HEK293 (cell line): Measurements from ENCODE around the gene APOH.

ENCODE experiments used
- CTCF ChIA-PET: fragments of 350-600 bp; formaldehyde crosslinking; extraction: SDS; loops from one replicate; lab custom pipeline; 2021; ENCODE audit warnings: antibody characterized with exemption; lab: Yijun Ruan, JAX
- POLR2A ChIA-PET: fragments of 300-600 bp; formaldehyde crosslinking; extraction: SDS; loops from one replicate; lab custom pipeline; 2020; ENCODE audit warnings: antibody characterized with exemption, inconsistent platforms; lab: Yijun Ruan, JAX
- H3K27ac ChIP-seq: fragments of 200-500 bp; sonication (Bioruptor generic); 2 replicates; pipeline ENCODE4 v1.5.1; 2014; ENCODE audit warnings: low read depth, low read length, control low read depth, inconsistent platforms; ENCODE audit errors: extremely low read depth
- H3K36me3 ChIP-seq, 2 experiments: fragments of 200-500 bp in 1 of 2; sonication (Bioruptor generic) in 1 of 2; 1 replicate in 1 of 2; 2 replicates in 1 of 2; pipeline ENCODE4 v1.5.1; 2014 to 2017; ENCODE audit warnings: inconsistent platforms in 2 of 2, low read length in 2 of 2; ENCODE audit not compliant: control insufficient read depth in 2 of 2, insufficient read depth in 1 of 2
- H3K4me1 ChIP-seq: fragments of 200-500 bp; sonication (Bioruptor generic); 2 replicates; pipeline ENCODE4 v1.5.1; 2014; ENCODE audit warnings: mild to moderate bottlenecking, low read length, inconsistent platforms; ENCODE audit not compliant: control insufficient read depth, insufficient read depth
- H3K4me3 ChIP-seq: 2 replicates; pipeline ENCODE4 v1.5.1; 2011; ENCODE audit warnings: low read depth, mild to moderate bottlenecking, control low read depth, low read length, moderate library complexity
- H3K9me3 ChIP-seq: fragments of 200-500 bp; sonication (Bioruptor generic); 2 replicates; pipeline ENCODE4 v1.5.1; 2014; ENCODE audit warnings: low read depth, low read length, inconsistent platforms; ENCODE audit not compliant: control insufficient read depth, insufficient read depth
- ATF2 ChIP-seq: fragments of 450-650 bp; formaldehyde crosslinking; IDR thresholded peaks from 2 replicates; pipeline ENCODE4 v1.5.1; 2016; ENCODE audit warnings: missing biosample characterization, missing genetic modification characterization, low read depth
- ELK4 ChIP-seq: IDR thresholded peaks from 2 replicates; pipeline ENCODE4 v1.6.1; 2011; ENCODE audit warnings: mild to moderate bottlenecking, low read depth, low read length, borderline replicate concordance
- GLI2 ChIP-seq: fragments of 450-650 bp; formaldehyde crosslinking; IDR thresholded peaks from 2 replicates; pipeline ENCODE4; 2017; ENCODE audit warnings: missing biosample characterization, missing genetic modification characterization, low read depth, borderline replicate concordance
- HOXC10 ChIP-seq: sonication (generic); formaldehyde crosslinking; IDR thresholded peaks from 2 replicates; pipeline ENCODE4 v1.8.1; 2023; ENCODE audit warnings: mild to moderate bottlenecking, missing genetic modification reagents
- HOXD13 ChIP-seq: sonication (generic); formaldehyde crosslinking; IDR thresholded peaks from 2 replicates; pipeline ENCODE4 v1.8.0; 2022; ENCODE audit warnings: missing genetic modification reagents, borderline replicate concordance
- KLF10 ChIP-seq: fragments of 450-650 bp; IDR thresholded peaks from 2 replicates; pipeline ENCODE4 v1.5.1; 2018; ENCODE audit warnings: missing biosample characterization, mild to moderate bottlenecking, missing genetic modification characterization
- KLF17 ChIP-seq: fragments of 450-650 bp; formaldehyde crosslinking; IDR thresholded peaks from 2 replicates; pipeline ENCODE4 v1.5.1; 2016; ENCODE audit warnings: missing biosample characterization, missing genetic modification characterization
- PRDM4 ChIP-seq: fragments of 450-650 bp; formaldehyde crosslinking; IDR thresholded peaks from 2 replicates; pipeline ENCODE4 v1.5.1; 2017; ENCODE audit warnings: missing biosample characterization, missing genetic modification characterization
- PRDM6 ChIP-seq: fragments of 450-650 bp; formaldehyde crosslinking; IDR thresholded peaks from 2 replicates; pipeline ENCODE4 v1.5.1; 2017; ENCODE audit warnings: missing biosample characterization, missing genetic modification characterization
- REPIN1 ChIP-seq: fragments of 450-650 bp; formaldehyde crosslinking; IDR thresholded peaks from 2 replicates; pipeline ENCODE4 v1.5.1; 2017; ENCODE audit warnings: missing biosample characterization, missing genetic modification characterization, low read depth
- SETDB1 ChIP-seq: IDR thresholded peaks from one replicate; pipeline ENCODE4 v1.6.1; 2017; ENCODE audit warnings: mild to moderate bottlenecking, low read length, moderate library complexity, mixed read lengths; ENCODE audit not compliant: insufficient read length
- TSHZ1 ChIP-seq: fragments of 450-650 bp; formaldehyde crosslinking; IDR thresholded peaks from 2 replicates; pipeline ENCODE4 v1.5.1; 2016; ENCODE audit warnings: missing biosample characterization, missing genetic modification characterization, borderline replicate concordance
- ZNF155 ChIP-seq: fragments of 450-650 bp; formaldehyde crosslinking; IDR thresholded peaks from 2 replicates; pipeline ENCODE4 v1.5.1; 2016; ENCODE audit warnings: missing biosample characterization, missing genetic modification characterization
- ZNF223 ChIP-seq: fragments of 450-650 bp; formaldehyde crosslinking; IDR thresholded peaks from 2 replicates; pipeline ENCODE4 v1.5.1; 2016; ENCODE audit warnings: missing biosample characterization, missing genetic modification characterization
- ZNF266 ChIP-seq: fragments of 450-650 bp; formaldehyde crosslinking; IDR thresholded peaks from 2 replicates; pipeline ENCODE4 v1.5.1; 2016; ENCODE audit warnings: missing biosample characterization, missing genetic modification characterization, low read depth
- ZNF324 ChIP-seq: fragments of 450-650 bp; formaldehyde crosslinking; IDR thresholded peaks from 2 replicates; pipeline ENCODE4 v1.5.1; 2016; ENCODE audit warnings: missing biosample characterization, missing genetic modification characterization
- ZNF354C ChIP-seq: fragments of 450-650 bp; formaldehyde crosslinking; IDR thresholded peaks from 2 replicates; pipeline ENCODE4 v1.5.1; 2016; ENCODE audit warnings: missing biosample characterization, missing genetic modification characterization, low read depth, borderline replicate concordance
- ZNF513 ChIP-seq: fragments of 450-650 bp; IDR thresholded peaks from 2 replicates; pipeline ENCODE4 v1.5.1; 2018; ENCODE audit warnings: missing biosample characterization, missing genetic modification characterization
- ZNF548 ChIP-seq: fragments of 450-650 bp; formaldehyde crosslinking; IDR thresholded peaks from 2 replicates; pipeline ENCODE4 v1.5.1; 2016; ENCODE audit warnings: missing biosample characterization, missing genetic modification characterization
- ZNF610 ChIP-seq: fragments of 450-650 bp; formaldehyde crosslinking; IDR thresholded peaks from 2 replicates; pipeline ENCODE4 v1.5.1; 2016; ENCODE audit warnings: missing biosample characterization, missing genetic modification characterization, borderline replicate concordance
- ZNF621 ChIP-seq: fragments of 450-650 bp; formaldehyde crosslinking; IDR thresholded peaks from 2 replicates; pipeline ENCODE4 v1.5.1; 2017; ENCODE audit warnings: missing biosample characterization, missing genetic modification characterization
- ZNF629 ChIP-seq: fragments of 450-650 bp; formaldehyde crosslinking; IDR thresholded peaks from 2 replicates; pipeline ENCODE4 v1.5.1; 2017; ENCODE audit warnings: missing biosample characterization, missing genetic modification characterization
- ZNF707 ChIP-seq: fragments of 450-650 bp; formaldehyde crosslinking; IDR thresholded peaks from 2 replicates; pipeline ENCODE4 v1.5.1; 2016; ENCODE audit warnings: missing biosample characterization, missing genetic modification characterization
- ZSCAN30 ChIP-seq: fragments of 450-650 bp; IDR thresholded peaks from 2 replicates; pipeline ENCODE4 v1.5.1; 2018; ENCODE audit warnings: missing biosample characterization, mild to moderate bottlenecking, missing genetic modification characterization, moderate library complexity

APOH gene

GRCh38 chr17:66187718-66188117 is 41.5 kb downstream of the APOH start:
- peaks cover 8 to 14% of the 10 kb centered on the region in 2 experiments for H3K36me3 ChIP-seq
- H3K9me3 ChIP-seq, result no peaks in the 10 kb centered on the region
- no peak overlapping the region for H3K4me3 ChIP-seq
- no peak for TF ChIP-seq HOXC10 (CRISPR knock-in tag)
- TF ChIP-seq ZNF707 (tag by site-specific recombination), result no peak
- no peak for TF ChIP-seq TSHZ1 (tag by site-specific recombination)
- TF ChIP-seq ZNF266, result no peak
- TF ChIP-seq PRDM4 (tag by site-specific recombination), result peak; percentile 87
- TF ChIP-seq KLF17 (tag by site-specific recombination), result no peak
- no peak for TF ChIP-seq PRDM6 (tag by site-specific recombination)
- TF ChIP-seq ZNF610, result no peak
- no peak for TF ChIP-seq ZNF324 (tag by site-specific recombination)
- TF ChIP-seq ZNF548, result no peak
- TF ChIP-seq ZNF629, result peak; percentile 40; the same call in 1 of the 2 replicates
- no peak for TF ChIP-seq REPIN1
- no peak for TF ChIP-seq ZNF223
- no peak for TF ChIP-seq SETDB1
- no peak for TF ChIP-seq ZNF513 (tag by site-specific recombination)
- no peak for TF ChIP-seq HOXD13
- no peak for TF ChIP-seq ZNF354C (tag by site-specific recombination)
- no peak for TF ChIP-seq KLF10 (tag by site-specific recombination)
- no peak for TF ChIP-seq ZSCAN30 (tag by site-specific recombination)
- TF ChIP-seq GLI2, result no peak
- peak; percentile 87 for TF ChIP-seq ATF2 (tag by site-specific recombination)
- no peak for TF ChIP-seq ZNF621 (tag by site-specific recombination)
- no peak for TF ChIP-seq ELK4
- TF ChIP-seq ZNF155, result no peak
- ChIA-PET POLR2A (interaction anchor here (0.6 kb wide), 2 partner anchors 8 to 1397 kb away, joined by 3 to 7 read pairs; no protein-coding TSS in a partner anchor), CTCF (interaction anchor here (0.6 to 2.0 kb wide), 4 partner anchors 13 to 884 kb away, joined by 3 to 5 read pairs (median 3); no protein-coding TSS in a partner anchor)
- H3K27ac ChIP-seq, result no peak overlapping the region
- peaks cover 9% of the 10 kb centered on the region for H3K4me1 ChIP-seq
